LNCAP (cell line): ENCODE data around the gene INO80B.

Source experiments
- TF ChIP-seq, protein P1 (sequence below): fragments of 450-650 bp; IDR thresholded peaks from 2 replicates; pipeline ENCODE4 v1.5.1; 2017; ENCODE audit warnings: mild to moderate bottlenecking

INO80B gene

DNA sequence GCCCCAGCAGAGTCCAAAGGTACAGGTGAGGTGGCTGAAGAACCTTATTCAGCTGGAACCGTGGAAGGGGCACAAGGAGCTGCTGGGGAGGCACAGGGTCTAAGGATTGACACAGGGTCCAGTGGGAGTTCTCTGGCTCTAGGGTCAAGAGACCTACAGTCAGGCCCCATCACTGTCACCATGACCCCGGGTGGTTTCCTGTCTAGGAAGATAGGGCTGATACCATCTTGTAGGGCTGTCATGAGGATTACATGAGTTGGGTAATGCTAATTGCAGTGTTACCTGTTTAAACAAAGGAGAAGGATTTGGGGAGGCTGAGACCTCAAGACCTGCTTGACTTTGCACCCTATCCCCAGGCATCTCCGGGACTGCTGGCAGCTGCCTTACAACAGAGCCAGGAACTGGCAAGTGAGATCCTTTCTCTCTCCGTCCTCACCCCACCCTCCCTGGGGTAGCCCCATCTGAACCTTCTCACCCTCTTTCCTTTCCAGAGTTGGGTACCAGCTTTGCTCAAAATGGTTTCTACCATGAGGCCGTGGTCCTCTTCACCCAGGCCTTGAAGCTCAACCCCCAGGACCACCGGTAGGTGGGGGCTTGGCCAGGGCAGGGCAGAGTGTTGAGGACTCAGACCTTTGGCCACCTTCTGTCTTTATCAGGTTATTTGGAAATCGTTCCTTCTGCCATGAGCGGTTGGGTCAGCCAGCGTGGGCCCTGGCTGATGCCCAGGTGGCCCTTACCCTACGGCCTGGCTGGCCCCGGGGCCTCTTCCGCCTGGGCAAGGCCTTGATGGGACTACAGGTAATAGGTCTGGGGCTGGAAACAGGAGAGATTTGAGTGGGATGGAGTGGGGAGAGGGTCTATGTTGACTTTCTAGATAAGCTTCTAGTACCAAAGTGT, 37.0 kb downstream of the INO80B start:
- TF ChIP-seq, protein P1, sequence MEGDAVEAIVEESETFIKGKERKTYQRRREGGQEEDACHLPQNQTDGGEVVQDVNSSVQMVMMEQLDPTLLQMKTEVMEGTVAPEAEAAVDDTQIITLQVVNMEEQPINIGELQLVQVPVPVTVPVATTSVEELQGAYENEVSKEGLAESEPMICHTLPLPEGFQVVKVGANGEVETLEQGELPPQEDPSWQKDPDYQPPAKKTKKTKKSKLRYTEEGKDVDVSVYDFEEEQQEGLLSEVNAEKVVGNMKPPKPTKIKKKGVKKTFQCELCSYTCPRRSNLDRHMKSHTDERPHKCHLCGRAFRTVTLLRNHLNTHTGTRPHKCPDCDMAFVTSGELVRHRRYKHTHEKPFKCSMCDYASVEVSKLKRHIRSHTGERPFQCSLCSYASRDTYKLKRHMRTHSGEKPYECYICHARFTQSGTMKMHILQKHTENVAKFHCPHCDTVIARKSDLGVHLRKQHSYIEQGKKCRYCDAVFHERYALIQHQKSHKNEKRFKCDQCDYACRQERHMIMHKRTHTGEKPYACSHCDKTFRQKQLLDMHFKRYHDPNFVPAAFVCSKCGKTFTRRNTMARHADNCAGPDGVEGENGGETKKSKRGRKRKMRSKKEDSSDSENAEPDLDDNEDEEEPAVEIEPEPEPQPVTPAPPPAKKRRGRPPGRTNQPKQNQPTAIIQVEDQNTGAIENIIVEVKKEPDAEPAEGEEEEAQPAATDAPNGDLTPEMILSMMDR = no peak

DNA sequence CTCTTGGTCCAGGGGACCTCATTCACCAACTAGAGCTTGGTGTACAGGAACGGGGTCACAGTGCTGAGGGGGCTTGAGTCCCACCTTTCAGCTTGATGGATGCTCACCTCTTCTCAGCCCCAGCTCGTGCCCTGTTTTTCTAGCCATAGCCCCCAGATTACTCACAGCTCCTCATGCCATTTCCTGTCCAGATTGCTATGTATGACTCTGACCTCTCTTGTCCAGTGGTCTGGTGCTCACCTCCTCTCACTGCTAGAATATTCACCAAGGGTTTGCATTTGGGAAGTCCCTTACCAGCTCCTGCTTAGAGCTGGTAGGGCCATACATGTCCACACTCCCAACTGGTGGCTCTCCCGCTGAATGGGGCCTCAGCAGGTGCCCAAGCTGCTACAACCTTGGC, 38.7 kb downstream of the INO80B start:
- TF ChIP-seq, protein P1 = no peak

GRCh38 chr2:74495440-74495839, 40.6 kb downstream of the INO80B start:
- TF ChIP-seq, protein P1 = no peak

DNA sequence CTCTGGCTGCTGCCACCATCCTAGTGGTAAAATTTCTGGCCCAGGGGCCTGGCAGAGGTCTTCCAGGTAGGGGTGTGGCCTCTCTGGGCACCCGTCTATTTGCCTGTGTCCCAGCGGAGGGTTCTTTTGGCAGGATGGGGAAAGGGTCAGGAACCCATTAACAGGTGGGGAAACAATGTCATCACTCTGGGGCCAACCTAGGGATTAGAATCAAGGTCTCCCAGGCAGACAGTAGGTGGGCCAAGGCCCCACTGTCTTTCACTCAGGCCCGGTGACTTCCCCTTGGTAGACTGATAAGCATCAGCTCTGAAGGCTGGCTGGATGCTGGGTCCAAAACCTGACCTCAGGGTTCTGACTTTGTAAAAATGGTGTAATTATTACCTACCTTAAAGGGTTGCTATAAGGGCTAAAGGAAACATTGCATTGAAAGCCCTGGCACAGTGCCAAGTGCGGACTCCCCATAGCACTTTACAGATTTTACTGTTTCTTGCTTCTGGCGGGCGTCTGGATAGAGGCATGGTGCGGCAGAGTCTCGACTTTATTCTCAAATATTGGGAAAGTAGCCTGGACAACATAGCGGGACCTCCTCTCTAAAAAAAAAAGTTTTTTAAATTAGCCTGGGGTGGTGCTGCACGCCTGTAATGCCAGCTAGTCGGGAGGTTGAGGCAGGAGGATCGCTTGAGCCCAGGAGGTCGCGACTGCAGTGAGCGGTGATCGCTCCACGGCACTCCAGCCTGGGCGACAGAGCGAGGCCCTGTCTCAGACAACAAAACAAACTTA, 42.3 kb downstream of the INO80B start:
- TF ChIP-seq, protein P1 = no peak

- TF ChIP-seq, protein P1 = no peak
Observed at GRCh38 chr2:74497777-74498499, 43.1 kb downstream of the INO80B start.

GRCh38 chr2:74498500-74499266, 43.8 kb downstream of the INO80B start:
- TF ChIP-seq, protein P1 = no peak
